Activated CD8-positive, alpha-beta memory T cell treated with anti-CD3 and anti-CD28 coated beads for 36 hours (primary cell): Measurements from ENCODE around the gene SLC39A11. TPM values are rescaled to one million over a fixed set of nuclear protein-coding genes. Genes with fewer than 3 reads are reported as not detected.
"Not testable (repeated sequence)": the region's sequence is repeated elsewhere in the genome, so short reads cannot be mapped to it uniquely, and the experiment has no call there.

Experiments used
- CTCF ChIA-PET: fragments of 350-600 bp; sonication (Branson Sonifier 250); formaldehyde crosslinking; loops from one replicate; lab custom pipeline; 2021; ENCODE audit warnings: antibody characterized with exemption; lab: Charles Lee
- POLR2A ChIA-PET: fragments of 350-600 bp; sonication (Branson Sonifier 250); formaldehyde crosslinking; loops from one replicate; lab custom pipeline; 2021; ENCODE audit warnings: antibody characterized with exemption; lab: Charles Lee
- total RNA-seq, 2 experiments: library from RNA; stranded (reverse); gene quantifications; one replicate each; pipeline ENCODE4 v1.2.3, GENCODE V29; 2021

SLC39A11 gene
- total RNA-seq, 2 experiments from 2014 or later: 16.1 to 17.2 TPM

- CTCF ChIA-PET: not testable (repeated sequence)
- POLR2A ChIA-PET: interaction anchor here (0.5 kb wide), 1 partner anchor 239 kb away, joined by 4 read pairs; no protein-coding TSS in a partner anchor
Measured at GRCh38 chr17:72992783-72993467, 99.6 kb downstream of the SLC39A11 start.

- CTCF ChIA-PET: no interaction called here
- POLR2A ChIA-PET: no interaction called here
Measured at GRCh38 chr17:72991651-72992050, 100.8 kb downstream of the SLC39A11 start.

GRCh38 chr17:72989074-72989610 is 103.3 kb downstream of the SLC39A11 start:
- ChIA-PET POLR2A (no interaction called here), CTCF (no interaction called here)

- ChIA-PET POLR2A (no interaction called here), CTCF (no interaction called here)
Measured at GRCh38 chr17:72988451-72988850, 104.0 kb downstream of the SLC39A11 start.

GRCh38 chr17:72987166-72987565 is 105.3 kb downstream of the SLC39A11 start:
- CTCF ChIA-PET: interaction anchor here (0.8 to 3.0 kb wide), 5 partner anchors 106 to 262 kb away, joined by 3 to 14 read pairs (median 4); no protein-coding TSS in a partner anchor
- POLR2A ChIA-PET: no interaction called here

GRCh38 chr17:72985882-72986720 is 106.4 kb downstream of the SLC39A11 start:
- ChIA-PET CTCF (interaction anchor here (0.5 to 3.0 kb wide), 8 partner anchors 9 to 447 kb away, joined by 3 to 14 read pairs (median 4); no protein-coding TSS in a partner anchor), POLR2A (no interaction called here)

- ChIA-PET CTCF (interaction anchor here (0.6 to 3.0 kb wide), 2 partner anchors 257 to 316 kb away, joined by 3 to 14 read pairs; no protein-coding TSS in a partner anchor), POLR2A (no interaction called here)
Measured at GRCh38 chr17:72984926-72985325, 107.6 kb downstream of the SLC39A11 start.

GRCh38 chr17:72984145-72984925 is 108.2 kb downstream of the SLC39A11 start:
- POLR2A ChIA-PET: no interaction called here
- CTCF ChIA-PET: interaction anchor here (0.6 to 3.0 kb wide), 2 partner anchors 256 to 316 kb away, joined by 3 to 14 read pairs; no protein-coding TSS in a partner anchor

GRCh38 chr17:72982680-72983079 is 109.8 kb downstream of the SLC39A11 start:
- ChIA-PET POLR2A (no interaction called here), CTCF (no interaction called here)

GRCh38 chr17:72978593-72979218 is 113.8 kb downstream of the SLC39A11 start:
- ChIA-PET POLR2A (no interaction called here), CTCF (no interaction called here)

- ChIA-PET POLR2A (no interaction called here), CTCF (no interaction called here)
Measured at GRCh38 chr17:72977771-72978417, 114.6 kb downstream of the SLC39A11 start.

GRCh38 chr17:72976971-72977770 is 115.3 kb downstream of the SLC39A11 start:
- ChIA-PET CTCF (no interaction called here), POLR2A (no interaction called here)

GRCh38 chr17:72975509-72975908 is 117.0 kb downstream of the SLC39A11 start:
- CTCF ChIA-PET: no interaction called here
- POLR2A ChIA-PET: no interaction called here

GRCh38 chr17:72974605-72975232 is 117.8 kb downstream of the SLC39A11 start:
- ChIA-PET POLR2A (no interaction called here), CTCF (interaction anchor here (0.6 kb wide), 2 partner anchors 131 to 164 kb away, joined by 3 read pairs; no protein-coding TSS in a partner anchor)

- ChIA-PET CTCF (no interaction called here), POLR2A (no interaction called here)
Measured at GRCh38 chr17:72972263-72972951, 120.1 kb downstream of the SLC39A11 start.

- POLR2A ChIA-PET: no interaction called here
- CTCF ChIA-PET: no interaction called here
Measured at GRCh38 chr17:72971226-72971880, 121.1 kb downstream of the SLC39A11 start.
